IMR-90 (cell line): Measurements from ENCODE around the gene SDS. TPM values are rescaled to one million over a fixed set of nuclear protein-coding genes. Genes with fewer than 3 reads are reported as not detected.

Experiments
- ATAC-seq: fragments of 200-7000 bp; cut with Tn5 transposase; 2 replicates; pipeline ENCODE4 v1.9.1; 2020; ENCODE audit warnings: low read depth, mild to moderate bottlenecking, moderate library complexity
- BruUV-seq: library from RNA; stranded (reverse); fragments of 400-500 nt; replicated peaks from 2 replicates; lab custom pipeline; 2021; lab: Mats Ljungman, UMichigan
- CTCF ChIA-PET: fragments of 300-600 bp; formaldehyde crosslinking; extraction: SDS; loops from one replicate; lab custom pipeline; 2021; ENCODE audit warnings: antibody characterized with exemption; lab: Yijun Ruan, JAX
- POLR2A ChIA-PET: fragments of 300-600 bp; sonication (Branson Sonifier 250); formaldehyde crosslinking; loops from one replicate; lab custom pipeline; 2022; ENCODE audit warnings: antibody characterized with exemption; ENCODE audit not compliant: unreplicated experiment; lab: Charles Lee
- DNase-seq: peaks from one replicate; pipeline ENCODE4 v3.0.0; 2013
- H2AFZ ChIP-seq: replicated peaks from 2 replicates; pipeline ENCODE3; 2013; ENCODE audit warnings: low read length, mild to moderate bottlenecking; ENCODE audit not compliant: poor library complexity
- H2AK5ac ChIP-seq: 2 replicates; pipeline ENCODE4 v1.6.1; 2013; ENCODE audit warnings: low read depth, low read length, inconsistent platforms
- H2AK9ac ChIP-seq: replicated peaks from 2 replicates; pipeline ENCODE3; 2013; ENCODE audit warnings: mild to moderate bottlenecking, low read depth, low read length, moderate library complexity; ENCODE audit not compliant: poor library complexity
- H2BK120ac ChIP-seq: 2 replicates; pipeline ENCODE4 v1.6.1; 2013; ENCODE audit warnings: low read depth, low read length, inconsistent platforms
- H2BK15ac ChIP-seq: 3 replicates; pipeline ENCODE4 v1.6.1; 2013; ENCODE audit warnings: low read depth, low read length, inconsistent platforms
- H2BK20ac ChIP-seq: 2 replicates; pipeline ENCODE4 v1.6.1; 2013; ENCODE audit warnings: low read depth, mild to moderate bottlenecking, inconsistent platforms, low read length, moderate library complexity
- H2BK5ac ChIP-seq: 2 replicates; pipeline ENCODE4 v1.6.1; 2013; ENCODE audit warnings: mild to moderate bottlenecking, low read depth, low read length, inconsistent platforms; ENCODE audit not compliant: poor library complexity, severe bottlenecking
- H3K14ac ChIP-seq: replicated peaks from 2 replicates; pipeline ENCODE4 v1.6.1; 2013; ENCODE audit warnings: low read depth, low read length, inconsistent platforms
- H3K18ac ChIP-seq: 2 replicates; pipeline ENCODE4 v1.6.1; 2013; ENCODE audit warnings: low read depth, low read length, control low read depth
- H3K23ac ChIP-seq: 2 replicates; pipeline ENCODE4 v1.6.1; 2013; ENCODE audit warnings: low read depth, low read length, inconsistent platforms
- H3K27ac ChIP-seq: 2 replicates; pipeline ENCODE4 v1.5.1; 2013; ENCODE audit warnings: mild to moderate bottlenecking, control low read depth, low read length; ENCODE audit not compliant: insufficient read depth
- H3K27me3 ChIP-seq: 2 replicates; pipeline ENCODE4 v1.6.1; 2013; ENCODE audit warnings: low read length; ENCODE audit not compliant: control insufficient read depth, insufficient read depth
- H3K36me3 ChIP-seq: 2 replicates; pipeline ENCODE4 v1.6.1; 2013; ENCODE audit warnings: low read length, mixed read lengths; ENCODE audit not compliant: control insufficient read depth, insufficient read depth
- H3K4ac ChIP-seq: 2 replicates; pipeline ENCODE4 v1.6.1; 2013; ENCODE audit warnings: low read depth, low read length, inconsistent platforms
- H3K4me1 ChIP-seq: 2 replicates; pipeline ENCODE4 v1.6.1; 2013; ENCODE audit warnings: low read length, mixed read lengths; ENCODE audit not compliant: control insufficient read depth, insufficient read depth
- H3K4me2 ChIP-seq: 2 replicates; pipeline ENCODE4 v1.6.1; 2013; ENCODE audit warnings: low read depth, mild to moderate bottlenecking, control low read depth, low read length, moderate library complexity
- H3K4me3 ChIP-seq: 2 replicates; pipeline ENCODE4 v1.5.1; 2013; ENCODE audit warnings: low read depth, mild to moderate bottlenecking, control low read depth, low read length, moderate library complexity; ENCODE audit not compliant: insufficient read depth
- H3K56ac ChIP-seq: 2 replicates; pipeline ENCODE4 v1.6.1; 2013; ENCODE audit warnings: low read length, inconsistent platforms; ENCODE audit not compliant: insufficient read depth; ENCODE audit errors: extremely low read depth
- H3K79me1 ChIP-seq, 2 experiments: 2 replicates each; pipeline ENCODE4 v1.6.1; 2013; ENCODE audit warnings: low read length in 2 of 2, inconsistent platforms in 1 of 2, low read depth in 1 of 2
- H3K9ac ChIP-seq: 2 replicates; pipeline ENCODE4 v1.6.1; 2013; ENCODE audit warnings: low read depth, low read length, control low read depth
- H3K9me1 ChIP-seq: 2 replicates; pipeline ENCODE4 v1.6.1; 2013; ENCODE audit warnings: low read length, inconsistent platforms; ENCODE audit not compliant: insufficient read depth
- H3K9me3 ChIP-seq: 2 replicates; pipeline ENCODE4 v1.6.1; 2013; ENCODE audit warnings: low read length; ENCODE audit not compliant: control insufficient read depth, insufficient read depth
- H4K20me1 ChIP-seq: 2 replicates; pipeline ENCODE4 v1.6.1; 2013; ENCODE audit warnings: low read length, inconsistent platforms; ENCODE audit not compliant: insufficient read depth
- H4K5ac ChIP-seq: 2 replicates; pipeline ENCODE4 v1.6.1; 2013; ENCODE audit warnings: mild to moderate bottlenecking, low read depth, low read length, control low read depth
- H4K8ac ChIP-seq, 2 experiments: 2 replicates each; pipeline ENCODE4 v1.6.1; 2013; ENCODE audit warnings: low read depth in 2 of 2, low read length in 2 of 2, control low read depth in 1 of 2, inconsistent platforms in 1 of 2
- H4K91ac ChIP-seq: 2 replicates; pipeline ENCODE4 v1.6.1; 2013; ENCODE audit warnings: low read depth, low read length, inconsistent platforms; ENCODE audit not compliant: insufficient read depth
- CEBPB ChIP-seq: IDR thresholded peaks from 2 replicates; pipeline ENCODE4 v1.6.1; 2012; ENCODE audit warnings: low read depth, low read length, improper control_type of control experiment
- CHD1 ChIP-seq: IDR thresholded peaks from 2 replicates; pipeline ENCODE4 v1.6.1; 2012; ENCODE audit warnings: low read depth, low read length, improper control_type of control experiment
- ELK1 ChIP-seq: fragments of 150-350 bp; IDR thresholded peaks from 2 replicates; pipeline ENCODE4 v1.6.1; 2016; ENCODE audit warnings: low read depth, mild to moderate bottlenecking, low read length, moderate library complexity, borderline replicate concordance
- FOS ChIP-seq: fragments of 150-350 bp; IDR thresholded peaks from 2 replicates; pipeline ENCODE4 v1.6.1; 2016; ENCODE audit warnings: low read depth, low read length
- MAFK ChIP-seq: IDR thresholded peaks from 2 replicates; pipeline ENCODE4 v1.6.1; 2012; ENCODE audit warnings: low read depth, low read length, improper control_type of control experiment
- MAZ ChIP-seq: IDR thresholded peaks from 2 replicates; pipeline ENCODE4 v1.6.1; 2012; ENCODE audit warnings: low read depth, mild to moderate bottlenecking, low read length, improper control_type of control experiment, moderate library complexity, borderline replicate concordance
- NFE2L2 ChIP-seq: fragments of 150-350 bp; IDR thresholded peaks from 2 replicates; pipeline ENCODE4 v1.6.1; 2016; ENCODE audit warnings: low read depth, mild to moderate bottlenecking, low read length
- POLR2A ChIP-seq: IDR thresholded peaks from 2 replicates; pipeline ENCODE4 v1.6.1; 2012; ENCODE audit warnings: mild to moderate bottlenecking, low read depth, low read length
- RAD21 ChIP-seq: IDR thresholded peaks from 2 replicates; pipeline ENCODE4 v1.6.1; 2012; ENCODE audit warnings: low read length, improper control_type of control experiment
- SMC3 ChIP-seq: fragments of 150-350 bp; IDR thresholded peaks from 2 replicates; pipeline ENCODE4 v1.6.1; 2016; ENCODE audit warnings: low read depth, mild to moderate bottlenecking, antibody characterized with exemption, low read length, moderate library complexity
- USF2 ChIP-seq: fragments of 150-350 bp; IDR thresholded peaks from 2 replicates; pipeline ENCODE4 v1.6.1; 2017; ENCODE audit warnings: mild to moderate bottlenecking, antibody characterized with exemption, low read length, low read depth
- WGBS, 2 experiments: methylation state at CpG; one replicate each; pipeline versions ENCODE4 v1.1.5 to v1.1.7; 2013; ENCODE audit warnings: missing lambda C conversion rate in 2 of 2; ENCODE audit not compliant: insufficient read length in 1 of 2; ENCODE audit errors: extremely low coverage in 2 of 2; 5-methylcytosine and 5-hydroxymethylcytosine counted together
- dilution Hi-C: fragments of 300-500 bp; cut with HindIII; formaldehyde crosslinking; loops from one replicate; pipeline ENCODE4 v1.14.3; 2018; ENCODE audit warnings: low sequenced_read_pairs; ENCODE audit not compliant: unreplicated experiment
- in situ Hi-C: fragments of 300-500 bp; cut with MboI; formaldehyde crosslinking; loops from 3 replicates; pipeline ENCODE4 v1.14.3; 2019; ENCODE audit warnings: low sequenced_read_pairs, inconsistent platforms, mixed read lengths
- intact Hi-C: fragments of 100-400 bp; cut with micrococcal nuclease; formaldehyde crosslinking; loops from 2 replicates; pipeline ENCODE4 v1.10.0; 2022
- polyA plus RNA-seq, 3 experiments: library from polyadenylated mRNA; depleted of rRNA; stranded (reverse); fragments of >200 nt; gene quantifications; 2 replicates each; pipeline ENCODE4 v1.2.3, GENCODE V29; 2012; ENCODE audit warnings: low replicate concordance in 1 of 3
- total RNA-seq: library from RNA; depleted of rRNA; stranded (reverse); fragments of >200 nt; gene quantifications from 2 replicates; pipeline ENCODE4 v1.2.3, GENCODE V29; 2012

The SDS gene
- total and polyA plus RNA-seq, 2 of the 4 experiments (the other 2 are of a cell fraction) = not detected

- Histone ChIP-seq H2AFZ (no peak overlapping the region), H3K27ac (no peak overlapping the region), H3K14ac (no peak overlapping the region), H2BK15ac (no peak overlapping the region), H4K91ac (no peak overlapping the region), H4K8ac (no peak overlapping the region), H3K4ac (no peak overlapping the region), H3K79me1 (no peaks in the 10 kb centered on the region), H2BK20ac (no peak overlapping the region), H4K20me1 (no peaks in the 10 kb centered on the region), H3K18ac (no peak overlapping the region), H3K56ac (no peak overlapping the region), H3K4me2 (no peak overlapping the region), H2AK9ac (no peak overlapping the region), H3K4me3 (no peak overlapping the region), H3K9ac (no peak overlapping the region), H3K23ac (no peak overlapping the region), H4K5ac (no peak overlapping the region), H3K4me1 (no peaks in the 10 kb centered on the region), H2BK120ac (no peak overlapping the region), H2AK5ac (no peak overlapping the region), H3K9me1 (no peaks in the 10 kb centered on the region), H3K36me3 (no peaks in the 10 kb centered on the region), H2BK5ac (no peak overlapping the region), H3K9me3 (no peaks in the 10 kb centered on the region), H3K27me3 (peaks cover 11% of the 10 kb centered on the region)
- dilution Hi-C loops (no loop called here), in situ Hi-C loops (no loop called here), intact Hi-C loops (no loop called here)
- ChIA-PET POLR2A (no interaction called here), CTCF (no interaction called here)
- no peak for TF ChIP-seq NFE2L2
- no peak for TF ChIP-seq RAD21
- TF ChIP-seq POLR2A = no peak
- no peak for TF ChIP-seq ELK1
- no peak for TF ChIP-seq CHD1
- no peak for TF ChIP-seq CEBPB
- no peak for TF ChIP-seq FOS
- no peak for TF ChIP-seq MAFK
- TF ChIP-seq USF2 = no peak
- TF ChIP-seq MAZ = no peak
- no peak for TF ChIP-seq SMC3
- BruUV-seq = no TSS peak
- DNase-seq = no peak
- ATAC-seq = no peak
- WGBS, 2 experiments = 41% methylated on average over 7 of the region's 14 CpGs; no CpG with 5 or more reads in 1 of the 2 experiments
These were observed 37.5 kb upstream of the SDS start for GRCh38 chr12:113440947-113441782.
